HG03558 (cell line): Measurements from ENCODE around the gene TALDO1.

Experiments used
- ATAC-seq: cut with Tn5 transposase; IDR thresholded peaks from one replicate; pipeline ENCODE4 v1.9.1; 2021; ENCODE audit warnings: moderate number of reproducible peaks; ENCODE audit not compliant: unreplicated experiment; ENCODE audit errors: extremely low read depth

Gene TALDO1

GRCh38 chr11:765025-765801 lies 17.9 kb downstream of the TALDO1 start:
- no peak for ATAC-seq

- ATAC-seq, result no peak
Measured at GRCh38 chr11:765802-766091, 18.5 kb downstream of the TALDO1 start.

- ATAC-seq, result no peak
Measured at GRCh38 chr11:766106-766935, 19.1 kb downstream of the TALDO1 start.

- no peak for ATAC-seq
Measured at GRCh38 chr11:766936-767210, 19.6 kb downstream of the TALDO1 start.

GRCh38 chr11:767238-767637 lies 20.0 kb downstream of the TALDO1 start:
- ATAC-seq, result no peak

- no peak for ATAC-seq
Measured at GRCh38 chr11:769887-770641, 22.8 kb downstream of the TALDO1 start.

- no peak for ATAC-seq
Measured at GRCh38 chr11:770642-771616, 23.7 kb downstream of the TALDO1 start.

GRCh38 chr11:771617-772204 lies 24.4 kb downstream of the TALDO1 start:
- no peak for ATAC-seq

GRCh38 chr11:772429-773390 lies 25.4 kb downstream of the TALDO1 start:
- ATAC-seq, result no peak

GRCh38 chr11:773425-773824 lies 26.2 kb downstream of the TALDO1 start:
- ATAC-seq, result no peak

GRCh38 chr11:773830-774229 lies 26.6 kb downstream of the TALDO1 start:
- ATAC-seq, result no peak

GRCh38 chr11:774873-775592 lies 27.8 kb downstream of the TALDO1 start:
- ATAC-seq, result no peak

- no peak for ATAC-seq
Measured at GRCh38 chr11:776263-776560, 28.9 kb downstream of the TALDO1 start.

- peak; percentile 6 for ATAC-seq
Measured at GRCh38 chr11:776561-777287, 29.5 kb downstream of the TALDO1 start.

- ATAC-seq, result peak; percentile 58
Measured at GRCh38 chr11:777288-778255, 30.3 kb downstream of the TALDO1 start, which contains the start of gene GATD1. GATD1 (minus strand) TSS chr11:777487; CDS start chr11:777462, 25 bp downstream.
